LHCN-M2 (cell line): Measurements from ENCODE around the gene SENP1. TPM values are rescaled to one million over a fixed set of nuclear protein-coding genes. Genes with fewer than 3 reads are reported as not detected.
"Not testable (repeated sequence)": the region's sequence is repeated elsewhere in the genome, so short reads cannot be mapped to it uniquely, and the experiment has no call there.

ENCODE experiments used
- DNase-seq: peaks from one replicate; pipeline ENCODE4 v3.0.0-alpha.2; 2012; ENCODE audit warnings: low read depth
- total RNA-seq: library from RNA; depleted of rRNA; stranded (reverse); fragments of >200 nt; gene quantifications from 2 replicates; pipeline ENCODE4 v1.2.3, GENCODE V29; 2014

SENP1 gene
- total RNA-seq, 1 experiment from 2014 or later: 22.0 TPM

GRCh38 chr12:48115957-48116356 is 10.1 kb upstream of the SENP1 start:
- no peak for DNase-seq

GRCh38 chr12:48111312-48111693 is 5.4 kb upstream of the SENP1 start:
- DNase-seq: not testable (repeated sequence)

- peak; percentile 11 for DNase-seq
Observed at GRCh38 chr12:48110691-48111311, 4.9 kb upstream of the SENP1 start.

- DNase-seq: no peak
Observed at GRCh38 chr12:48109424-48109823, 3.5 kb upstream of the SENP1 start.

- DNase-seq: no peak
Observed at GRCh38 chr12:48106681-48107613, 1.1 kb upstream of the SENP1 start.

GRCh38 chr12:48105321-48105866 is 485 bp downstream of the SENP1 start:
- DNase-seq: no peak

GRCh38 chr12:48104531-48104930 is 1.3 kb downstream of the SENP1 start:
- no peak for DNase-seq

- no peak for DNase-seq
Observed at GRCh38 chr12:48092611-48093010, 13.3 kb downstream of the SENP1 start.

GRCh38 chr12:48086327-48086726 is 19.6 kb downstream of the SENP1 start:
- DNase-seq: no peak

- no peak for DNase-seq
Observed at GRCh38 chr12:48084841-48085460, 20.9 kb downstream of the SENP1 start.

GRCh38 chr12:48084066-48084465 is 21.8 kb downstream of the SENP1 start:
- no peak for DNase-seq

- DNase-seq: no peak
Observed at GRCh38 chr12:48080821-48081220, 25.1 kb downstream of the SENP1 start.

GRCh38 chr12:48080285-48080684 is 25.6 kb downstream of the SENP1 start:
- DNase-seq: no peak

- DNase-seq: peak; percentile 65
Observed at GRCh38 chr12:48078901-48079300, 27.0 kb downstream of the SENP1 start.

GRCh38 chr12:48077111-48077510 is 28.8 kb downstream of the SENP1 start:
- no peak for DNase-seq

GRCh38 chr12:48075832-48076231 is 30.0 kb downstream of the SENP1 start:
- no peak for DNase-seq

- no peak for DNase-seq
Observed at GRCh38 chr12:48074266-48074665, 31.6 kb downstream of the SENP1 start.

GRCh38 chr12:48072266-48072665 is 33.6 kb downstream of the SENP1 start:
- no peak for DNase-seq

- DNase-seq: no peak
Observed at GRCh38 chr12:48071808-48072207, 34.1 kb downstream of the SENP1 start.

- no peak for DNase-seq
Observed at GRCh38 chr12:48070731-48071130, 35.1 kb downstream of the SENP1 start.

GRCh38 chr12:48070033-48070432 is 35.8 kb downstream of the SENP1 start:
- DNase-seq: no peak

- peak; percentile 7 for DNase-seq
Observed at GRCh38 chr12:48069241-48069640, 36.6 kb downstream of the SENP1 start.
